ENCODE results near the gene ELAVL4. TPM values are rescaled to one million over a fixed set of nuclear protein-coding genes. Genes with fewer than 3 reads are reported as not detected.

ELAVL4 gene
- polyA plus RNA-seq, 1 donor from 2014 or later, result 105 TPM

- no peak for TF ChIP-seq MXI1 (conservative IDR thresholded peaks at IDR 0.05; ENCODE audit: poor library complexity, severe bottlenecking)
- no peak for TF ChIP-seq SMC3 (conservative IDR thresholded peaks at IDR 0.05; ENCODE audit: poor library complexity)
- TF ChIP-seq TAF1 (IDR thresholded peaks at IDR 0.05; ENCODE audit: low read depth), result no peak
- TF ChIP-seq CTCF (IDR thresholded peaks at IDR 0.05; ENCODE audit: poor library complexity, severe bottlenecking), result no peak
- Histone ChIP-seq H3K9ac (ENCODE audit: low read length) (peak overlapping the region; percentile 70), H3K4me3 (ENCODE audit: low read length) (peak overlapping the region; percentile 61)
Measured at GRCh38 chr1:50111503-50111902, 2.8 kb downstream of the ELAVL4 start.

GRCh38 chr1:50112193-50112592 lies 3.5 kb downstream of the ELAVL4 start:
- no peak for TF ChIP-seq EZH2 (IDR thresholded peaks at IDR 0.05; ENCODE audit: borderline replicate concordance, insufficient read depth, low read length, poor library complexity, severe bottlenecking)
- no peak for TF ChIP-seq POLR2AphosphoS5 (IDR thresholded peaks at IDR 0.05)
- no peak for TF ChIP-seq MXI1 (conservative IDR thresholded peaks at IDR 0.05; ENCODE audit: poor library complexity, severe bottlenecking)
- no peak for TF ChIP-seq EP300 (conservative IDR thresholded peaks at IDR 0.05; ENCODE audit: poor library complexity, severe bottlenecking)
- TF ChIP-seq TAF1 (IDR thresholded peaks at IDR 0.05; ENCODE audit: low read depth), result no peak
- Histone ChIP-seq H2AFZ (ENCODE audit: low read depth, low read length) (no peak overlapping the region), H3K36me3 (ENCODE audit: insufficient read depth, low read length) (no peaks in the 10 kb centered on the region), H3K27me3 (ENCODE audit: insufficient read depth, low read depth, low read length) (no peaks in the 10 kb centered on the region), H3K9ac (ENCODE audit: low read length) (peak overlapping the region; percentile 70), H3K27ac (ENCODE audit: low read length) (peak overlapping the region; percentile 91), H3K9me3 (ENCODE audit: low read length) (no peaks in the 10 kb centered on the region), H3F3A (ENCODE audit: insufficient read depth, low read length, poor library complexity, severe bottlenecking) (peaks cover 14% of the 10 kb centered on the region), H3K4me3 (ENCODE audit: low read length) (peak overlapping the region; percentile 61), H3K9me2 (ENCODE audit: insufficient read depth, low read length) (no peaks in the 10 kb centered on the region), H3K79me2 (replicated peaks; ENCODE audit: insufficient read depth, low read length) (peaks cover 49% of the 10 kb centered on the region), H3K4me2 (ENCODE audit: low read length) (peak overlapping the region; percentile 90), H4K20me1 (ENCODE audit: insufficient read depth) (no peaks in the 10 kb centered on the region)

More at GRCh38 chr1:50111503-50111902, 2.8 kb downstream of the ELAVL4 start:
- Histone ChIP-seq H3F3A (ENCODE audit: insufficient read depth, low read length, poor library complexity, severe bottlenecking) (peaks cover 14% of the 10 kb centered on the region), H2AFZ (ENCODE audit: low read depth, low read length) (peak overlapping the region; percentile 24), H3K9me2 (ENCODE audit: insufficient read depth, low read length) (no peaks in the 10 kb centered on the region), H3K36me3 (ENCODE audit: insufficient read depth, low read length) (no peaks in the 10 kb centered on the region), H3K27me3 (ENCODE audit: insufficient read depth, low read depth, low read length) (no peaks in the 10 kb centered on the region), H4K20me1 (ENCODE audit: insufficient read depth) (no peaks in the 10 kb centered on the region), H3K4me2 (ENCODE audit: low read length) (peak overlapping the region; percentile 90), H3K27ac (ENCODE audit: low read length) (peak overlapping the region; percentile 91), H3K9me3 (ENCODE audit: low read length) (no peaks in the 10 kb centered on the region), H3K79me2 (replicated peaks; ENCODE audit: insufficient read depth, low read length) (peaks cover 49% of the 10 kb centered on the region)

DNA sequence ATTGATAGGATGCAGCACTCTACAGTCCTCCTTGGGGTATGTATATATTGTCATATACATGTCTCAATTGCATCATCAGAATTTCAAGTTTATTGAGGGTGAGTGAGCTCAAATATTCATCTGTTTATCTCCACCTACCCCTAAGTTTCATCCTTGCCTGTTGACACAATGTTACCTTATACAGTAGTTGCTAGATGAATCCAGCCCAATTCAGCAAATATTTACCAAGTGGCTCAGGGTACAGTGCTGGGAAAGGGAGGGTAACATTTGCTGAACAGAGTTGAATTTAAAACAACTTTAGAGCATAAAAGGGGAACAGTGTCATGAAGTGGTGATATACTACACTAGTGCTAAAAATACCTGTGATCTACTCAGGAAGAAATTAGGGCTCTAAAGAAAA lies 14.4 kb downstream of the ELAVL4 start:
- Histone ChIP-seq H3K27ac (ENCODE audit: low read length) (no peak overlapping the region), H3K9ac (ENCODE audit: low read length) (no peak overlapping the region), H3K9me3 (ENCODE audit: low read length) (no peaks in the 10 kb centered on the region), H3K27me3 (ENCODE audit: insufficient read depth, low read depth, low read length) (no peaks in the 10 kb centered on the region), H3K36me3 (ENCODE audit: insufficient read depth, low read length) (no peaks in the 10 kb centered on the region), H3K79me2 (replicated peaks; ENCODE audit: insufficient read depth, low read length) (peaks cover 6% of the 10 kb centered on the region), H3F3A (ENCODE audit: insufficient read depth, low read length, poor library complexity, severe bottlenecking) (no peaks in the 10 kb centered on the region), H3K4me2 (ENCODE audit: low read length) (no peak overlapping the region), H2AFZ (ENCODE audit: low read depth, low read length) (no peak overlapping the region), H3K9me2 (ENCODE audit: insufficient read depth, low read length) (no peaks in the 10 kb centered on the region), H4K20me1 (ENCODE audit: insufficient read depth) (no peaks in the 10 kb centered on the region), H3K4me3 (ENCODE audit: low read length) (no peak overlapping the region)
- TF ChIP-seq POLR2AphosphoS5 (IDR thresholded peaks at IDR 0.05), result no peak
- TF ChIP-seq EP300 (conservative IDR thresholded peaks at IDR 0.05; ENCODE audit: poor library complexity, severe bottlenecking), result no peak
- no peak for TF ChIP-seq MXI1 (conservative IDR thresholded peaks at IDR 0.05; ENCODE audit: poor library complexity, severe bottlenecking)
- no peak for TF ChIP-seq TAF1 (IDR thresholded peaks at IDR 0.05; ENCODE audit: low read depth)
- no peak for TF ChIP-seq SMC3 (conservative IDR thresholded peaks at IDR 0.05; ENCODE audit: poor library complexity)
- TF ChIP-seq, protein P1, sequence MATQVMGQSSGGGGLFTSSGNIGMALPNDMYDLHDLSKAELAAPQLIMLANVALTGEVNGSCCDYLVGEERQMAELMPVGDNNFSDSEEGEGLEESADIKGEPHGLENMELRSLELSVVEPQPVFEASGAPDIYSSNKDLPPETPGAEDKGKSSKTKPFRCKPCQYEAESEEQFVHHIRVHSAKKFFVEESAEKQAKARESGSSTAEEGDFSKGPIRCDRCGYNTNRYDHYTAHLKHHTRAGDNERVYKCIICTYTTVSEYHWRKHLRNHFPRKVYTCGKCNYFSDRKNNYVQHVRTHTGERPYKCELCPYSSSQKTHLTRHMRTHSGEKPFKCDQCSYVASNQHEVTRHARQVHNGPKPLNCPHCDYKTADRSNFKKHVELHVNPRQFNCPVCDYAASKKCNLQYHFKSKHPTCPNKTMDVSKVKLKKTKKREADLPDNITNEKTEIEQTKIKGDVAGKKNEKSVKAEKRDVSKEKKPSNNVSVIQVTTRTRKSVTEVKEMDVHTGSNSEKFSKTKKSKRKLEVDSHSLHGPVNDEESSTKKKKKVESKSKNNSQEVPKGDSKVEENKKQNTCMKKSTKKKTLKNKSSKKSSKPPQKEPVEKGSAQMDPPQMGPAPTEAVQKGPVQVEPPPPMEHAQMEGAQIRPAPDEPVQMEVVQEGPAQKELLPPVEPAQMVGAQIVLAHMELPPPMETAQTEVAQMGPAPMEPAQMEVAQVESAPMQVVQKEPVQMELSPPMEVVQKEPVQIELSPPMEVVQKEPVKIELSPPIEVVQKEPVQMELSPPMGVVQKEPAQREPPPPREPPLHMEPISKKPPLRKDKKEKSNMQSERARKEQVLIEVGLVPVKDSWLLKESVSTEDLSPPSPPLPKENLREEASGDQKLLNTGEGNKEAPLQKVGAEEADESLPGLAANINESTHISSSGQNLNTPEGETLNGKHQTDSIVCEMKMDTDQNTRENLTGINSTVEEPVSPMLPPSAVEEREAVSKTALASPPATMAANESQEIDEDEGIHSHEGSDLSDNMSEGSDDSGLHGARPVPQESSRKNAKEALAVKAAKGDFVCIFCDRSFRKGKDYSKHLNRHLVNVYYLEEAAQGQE (IDR thresholded peaks at IDR 0.05; ENCODE audit: borderline replicate concordance), result no peak
- no peak for TF ChIP-seq EZH2 (IDR thresholded peaks at IDR 0.05; ENCODE audit: borderline replicate concordance, insufficient read depth, low read length, poor library complexity, severe bottlenecking)
- no peak for TF ChIP-seq CTCF (IDR thresholded peaks at IDR 0.05; ENCODE audit: poor library complexity, severe bottlenecking)
- TF ChIP-seq RAD21 (conservative IDR thresholded peaks at IDR 0.05), result no peak
